GM12872 (cell line): ENCODE data around the gene NPHP4.

ENCODE experiments used
- TF ChIP-seq, protein P1 (sequence below): IDR thresholded peaks from 3 replicates; pipeline ENCODE4 v1.5.1; 2011; ENCODE audit warnings: low read depth, mild to moderate bottlenecking, low read length, moderate library complexity; ENCODE audit not compliant: insufficient read depth

Gene NPHP4

DNA sequence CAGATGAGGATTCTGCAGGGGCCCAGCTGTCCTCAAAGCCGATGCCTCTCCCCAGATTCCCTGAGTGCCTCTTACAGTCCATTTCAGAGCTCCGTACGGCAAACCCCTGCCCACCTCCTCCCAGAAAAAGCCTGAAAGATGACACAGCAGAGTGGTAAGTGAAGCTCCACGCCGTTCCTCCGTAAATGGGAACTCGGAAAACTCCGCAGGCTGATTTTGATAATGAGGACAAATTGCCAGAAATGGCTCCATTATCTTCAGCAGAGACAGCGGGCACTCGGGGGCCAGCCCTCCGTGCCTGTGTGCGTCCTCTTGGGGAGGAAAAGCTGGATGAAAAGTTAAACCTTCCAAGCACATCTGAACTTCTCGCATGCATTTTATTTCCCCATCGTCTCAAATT is 81.1 kb downstream of the NPHP4 start:
- TF ChIP-seq, protein P1, sequence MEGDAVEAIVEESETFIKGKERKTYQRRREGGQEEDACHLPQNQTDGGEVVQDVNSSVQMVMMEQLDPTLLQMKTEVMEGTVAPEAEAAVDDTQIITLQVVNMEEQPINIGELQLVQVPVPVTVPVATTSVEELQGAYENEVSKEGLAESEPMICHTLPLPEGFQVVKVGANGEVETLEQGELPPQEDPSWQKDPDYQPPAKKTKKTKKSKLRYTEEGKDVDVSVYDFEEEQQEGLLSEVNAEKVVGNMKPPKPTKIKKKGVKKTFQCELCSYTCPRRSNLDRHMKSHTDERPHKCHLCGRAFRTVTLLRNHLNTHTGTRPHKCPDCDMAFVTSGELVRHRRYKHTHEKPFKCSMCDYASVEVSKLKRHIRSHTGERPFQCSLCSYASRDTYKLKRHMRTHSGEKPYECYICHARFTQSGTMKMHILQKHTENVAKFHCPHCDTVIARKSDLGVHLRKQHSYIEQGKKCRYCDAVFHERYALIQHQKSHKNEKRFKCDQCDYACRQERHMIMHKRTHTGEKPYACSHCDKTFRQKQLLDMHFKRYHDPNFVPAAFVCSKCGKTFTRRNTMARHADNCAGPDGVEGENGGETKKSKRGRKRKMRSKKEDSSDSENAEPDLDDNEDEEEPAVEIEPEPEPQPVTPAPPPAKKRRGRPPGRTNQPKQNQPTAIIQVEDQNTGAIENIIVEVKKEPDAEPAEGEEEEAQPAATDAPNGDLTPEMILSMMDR: no peak

DNA sequence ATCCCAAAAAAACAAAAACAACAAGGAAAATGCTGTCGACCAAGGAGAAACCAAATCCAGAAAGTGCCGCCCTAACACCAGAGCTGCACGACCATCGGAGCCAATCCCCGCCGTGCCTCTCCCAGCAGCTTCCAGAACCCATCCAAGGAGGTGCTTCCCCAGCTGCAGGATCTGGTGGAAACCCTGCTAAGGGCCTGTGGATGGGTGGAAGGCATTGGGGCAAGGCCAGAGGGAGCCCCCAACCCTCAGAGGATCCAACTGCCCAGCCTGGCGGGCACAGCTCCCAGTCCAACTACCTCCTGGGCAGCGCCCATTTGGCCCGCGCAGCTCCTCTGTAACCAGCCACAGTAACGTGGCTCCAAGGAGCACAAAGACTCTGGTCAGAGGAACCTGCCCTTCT is 81.6 kb downstream of the NPHP4 start:
- TF ChIP-seq, protein P1: no peak

DNA sequence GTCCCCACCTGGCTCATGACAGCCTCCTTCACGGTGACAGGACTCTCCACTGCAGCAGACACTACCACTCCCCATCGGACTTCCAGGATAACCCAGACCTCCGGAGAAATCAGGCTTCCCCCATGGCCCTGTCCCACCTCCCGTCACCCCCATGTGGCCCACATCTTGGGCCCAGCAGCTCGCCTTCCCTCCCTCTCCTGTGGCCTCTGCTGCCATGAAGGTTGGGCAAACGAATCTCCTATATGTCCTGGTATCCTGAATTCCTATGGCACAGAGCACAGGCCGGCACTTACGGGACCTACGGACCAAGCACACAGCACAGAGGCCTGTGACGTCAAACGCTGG is 82.0 kb downstream of the NPHP4 start:
- TF ChIP-seq, protein P1: no peak

DNA sequence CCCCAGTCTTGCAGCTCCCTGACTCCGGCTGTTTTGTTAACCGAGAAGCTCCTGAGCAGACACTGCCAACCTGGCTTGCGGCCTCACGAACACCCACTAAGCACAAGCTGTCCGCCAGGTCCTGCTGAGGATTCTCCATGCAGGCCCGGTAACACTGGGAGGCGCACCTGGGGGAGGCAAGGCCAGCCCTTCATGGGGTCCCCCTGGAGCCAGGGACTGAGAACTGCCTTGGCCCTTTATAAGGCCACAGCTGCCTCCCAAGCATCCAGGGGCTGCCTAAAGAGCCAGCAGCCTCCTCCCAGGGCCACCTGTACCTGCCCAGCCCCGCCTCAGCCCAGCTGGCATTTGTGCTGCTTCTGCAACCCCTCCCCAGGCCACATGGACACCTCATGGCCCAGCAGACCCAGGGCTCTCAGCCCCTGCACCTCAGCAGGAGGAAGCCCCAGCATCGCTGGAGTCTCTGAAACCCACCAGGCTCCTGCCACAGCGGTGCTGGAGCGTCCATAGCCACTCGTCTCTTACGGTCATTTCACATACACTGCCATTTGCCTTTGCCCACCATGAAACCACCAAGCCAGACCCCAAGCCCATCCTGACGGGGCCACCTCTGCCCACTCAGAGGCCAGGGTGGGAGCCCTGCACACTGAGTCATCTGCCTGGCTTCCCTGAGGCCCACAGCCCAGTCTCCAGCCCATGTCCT is 82.5 kb downstream of the NPHP4 start:
- TF ChIP-seq, protein P1: no peak

DNA sequence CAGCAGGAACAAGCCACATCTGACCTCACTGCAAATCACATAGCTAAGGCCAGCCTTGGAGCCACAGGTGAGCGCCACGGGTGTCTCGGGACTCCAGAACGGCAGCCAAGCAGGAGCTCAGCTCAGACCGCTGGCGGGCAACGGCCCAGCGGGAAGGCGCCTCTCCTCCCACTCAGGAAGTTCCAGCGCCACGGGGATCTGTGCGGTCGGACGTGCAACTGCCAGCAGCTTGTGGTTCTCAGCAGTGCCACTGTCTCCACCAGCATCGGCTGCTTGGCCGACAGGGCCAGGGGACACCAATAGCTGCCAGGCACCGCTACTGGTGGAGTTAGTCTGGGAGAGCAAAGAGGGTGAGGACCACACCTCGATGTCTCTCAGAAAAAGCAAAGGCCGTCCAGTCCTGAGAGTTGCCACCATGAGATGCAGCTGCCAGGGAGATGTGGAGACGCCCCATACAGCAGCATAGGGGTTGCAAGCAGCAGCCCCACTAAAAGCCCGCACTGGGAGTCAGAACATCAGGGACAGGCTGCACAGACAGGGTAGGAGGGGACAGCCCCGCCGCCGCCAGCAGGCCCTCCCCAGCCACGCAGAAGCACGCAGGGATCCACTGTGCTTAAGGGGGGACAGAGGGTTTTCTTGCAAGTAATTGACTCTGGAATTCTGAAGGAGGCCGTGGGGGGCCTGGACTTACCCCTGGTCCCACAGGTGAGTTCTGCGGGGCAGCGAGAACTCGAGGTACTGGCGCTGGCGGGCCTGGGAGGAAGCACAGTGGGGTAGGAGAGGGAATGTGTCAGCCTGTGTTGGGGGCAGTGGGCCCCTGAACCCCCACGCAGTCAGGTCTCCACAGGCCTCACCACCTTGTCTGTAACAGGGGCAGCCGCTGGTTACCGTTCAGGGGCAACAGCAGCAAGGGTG is 83.5 kb downstream of the NPHP4 start:
- TF ChIP-seq, protein P1: no peak

DNA sequence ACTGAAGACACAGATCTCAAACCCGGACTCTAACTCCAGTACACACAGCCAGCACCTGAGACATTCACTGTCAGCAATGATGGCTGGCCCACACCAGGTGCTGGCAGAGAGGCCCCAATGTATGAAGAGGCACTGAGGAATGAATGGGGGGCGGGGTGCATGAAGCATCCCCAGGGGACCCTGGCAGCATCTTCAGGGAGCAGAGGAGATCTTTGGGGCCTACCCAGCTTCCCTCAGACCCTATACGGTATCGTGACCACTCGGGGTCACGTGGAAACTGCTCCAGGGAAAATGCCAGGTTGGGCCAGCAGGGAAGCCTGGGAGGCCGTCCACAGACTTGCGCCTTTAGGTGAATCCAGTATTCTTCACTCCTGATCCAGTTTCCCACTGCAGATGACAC is 84.3 kb downstream of the NPHP4 start:
- TF ChIP-seq, protein P1: no peak

DNA sequence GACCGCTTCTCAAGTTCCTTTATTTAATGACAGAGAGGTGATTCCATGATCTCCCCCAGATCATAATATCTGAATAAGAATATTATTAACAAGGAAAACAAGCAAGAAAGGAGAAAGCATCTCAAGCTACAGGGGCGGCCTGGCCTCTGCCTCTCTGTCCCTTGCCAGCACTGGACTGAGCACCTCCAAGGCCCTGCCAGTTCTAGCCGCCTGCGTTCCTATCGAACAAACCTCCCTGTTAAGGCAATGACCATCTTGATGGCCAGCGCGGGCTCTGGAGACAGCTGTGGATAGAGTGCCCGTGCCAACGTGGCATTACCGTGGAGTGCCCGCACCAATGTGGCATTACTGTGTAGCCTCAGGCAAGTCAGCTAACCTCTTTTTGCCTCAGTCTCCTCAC is 84.8 kb downstream of the NPHP4 start:
- TF ChIP-seq, protein P1: no peak
